GM21723 (cell line): ENCODE measurements around the gene ZNF585A.
"Not testable (repeated sequence)": the region's sequence is repeated elsewhere in the genome, so short reads cannot be mapped to it uniquely, and the experiment has no call there.

ENCODE experiments used
- ATAC-seq: cut with Tn5 transposase; IDR thresholded peaks from one replicate; pipeline ENCODE4 v1.9.1; 2021; ENCODE audit warnings: mild to moderate bottlenecking, moderate library complexity; ENCODE audit not compliant: unreplicated experiment

ZNF585A gene

DNA sequence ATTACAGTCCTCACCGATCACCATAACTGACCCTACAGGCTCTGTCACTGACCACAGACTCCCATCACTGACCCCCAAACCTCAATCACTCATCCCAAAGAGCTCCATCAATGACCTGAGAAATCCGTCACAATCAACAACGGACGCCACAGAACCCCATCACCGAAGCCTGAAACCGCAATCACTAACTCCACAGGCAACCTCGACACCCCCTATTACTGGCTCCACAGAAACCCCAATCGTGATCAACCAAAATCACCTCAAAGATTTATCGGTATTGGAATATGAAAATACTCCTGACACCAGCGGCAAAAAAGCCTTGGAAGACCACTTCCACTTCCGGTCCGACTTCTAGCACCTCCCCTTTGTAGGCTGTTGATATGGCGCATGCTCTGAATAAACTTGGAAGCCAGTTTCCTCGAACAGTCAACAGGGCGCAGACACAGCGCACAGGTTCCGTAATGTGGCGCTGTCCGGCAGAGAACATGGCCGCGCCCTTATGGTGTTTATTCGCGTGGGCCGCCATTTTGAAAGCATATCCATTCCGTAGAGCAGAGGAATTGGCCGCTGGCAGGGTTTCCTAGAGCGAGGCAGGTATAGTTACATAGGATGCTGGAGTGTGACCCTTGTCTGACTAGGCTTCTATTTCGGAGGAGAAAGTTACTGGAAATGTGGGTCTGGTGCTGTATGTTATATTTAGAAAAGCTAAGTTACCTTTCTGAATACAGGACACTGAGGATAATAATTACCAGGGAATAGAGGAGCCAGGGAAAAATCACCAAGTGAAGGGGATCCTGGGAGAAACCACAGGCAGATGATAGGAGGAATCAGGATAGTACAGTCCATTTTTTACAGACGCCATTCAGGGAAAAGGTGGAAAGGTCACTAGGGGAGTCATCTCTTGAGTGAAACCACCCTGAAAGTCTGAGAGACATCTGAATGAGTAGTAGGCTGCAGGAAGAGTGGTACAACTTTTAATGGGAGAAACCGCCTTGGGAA, at the start of gene ZNF585A:
Gene ZNF585A (minus strand): TSS at position 328 of the 999 bp plus-strand sequence. CDS start 2,785 bp downstream, outside the sequence.
- ATAC-seq = peak; percentile 96

DNA sequence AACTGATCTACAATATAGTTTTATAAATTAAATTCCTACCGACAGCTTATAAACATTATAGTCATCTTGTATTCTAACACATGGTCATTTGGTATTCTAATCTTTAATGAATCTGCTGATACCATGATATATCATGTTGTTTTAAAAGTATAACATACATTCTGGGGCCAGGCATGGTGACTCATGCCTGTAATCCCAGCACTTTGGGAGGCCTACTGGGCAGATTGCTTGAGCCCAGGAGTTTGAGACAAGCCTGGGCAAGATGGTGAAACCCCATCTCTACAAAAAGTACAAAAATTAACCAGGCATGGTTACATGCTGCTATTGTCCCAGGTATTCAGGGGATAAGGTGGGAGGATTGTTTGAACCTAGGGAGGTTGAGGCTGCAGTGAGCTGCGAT, 48.6 kb upstream of the ZNF585A start:
- no peak for ATAC-seq

DNA sequence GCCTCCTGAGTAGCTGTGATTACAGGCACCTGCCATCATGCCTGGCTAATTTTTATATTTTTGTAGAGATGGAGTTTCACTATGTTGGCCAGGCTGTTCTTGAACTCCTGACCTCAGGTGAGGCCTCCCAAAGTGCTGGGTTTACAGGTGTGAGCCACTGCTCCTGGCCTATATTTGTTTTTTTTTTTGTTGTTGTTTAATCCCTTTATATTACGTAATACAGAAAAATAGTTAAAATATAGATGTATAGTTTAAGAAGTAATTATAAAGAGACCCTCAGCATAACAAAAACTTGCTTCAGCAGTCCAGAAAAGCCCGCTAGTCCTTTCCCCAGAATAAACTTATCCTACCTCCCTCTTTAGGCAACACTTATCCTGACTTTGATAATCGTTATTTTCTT, 47.9 kb upstream of the ZNF585A start:
- no peak for ATAC-seq

DNA sequence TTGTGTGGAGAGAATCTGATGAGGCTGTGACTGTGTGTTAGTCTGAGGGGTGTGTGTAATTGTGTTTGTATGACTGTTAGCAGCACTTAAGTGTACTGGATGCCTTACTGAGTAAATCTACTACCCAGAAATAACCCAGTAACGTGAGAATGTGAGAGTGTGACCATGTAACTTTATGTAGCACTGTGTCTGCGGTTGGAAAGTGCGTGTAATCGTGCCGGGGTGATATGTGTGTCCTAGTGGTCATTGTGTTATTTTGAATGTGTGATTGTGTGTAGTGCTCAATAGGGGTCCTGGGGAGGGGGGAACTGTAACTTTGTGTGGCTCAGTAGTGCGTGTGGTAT, 46.1 kb upstream of the ZNF585A start:
- no peak for ATAC-seq

DNA sequence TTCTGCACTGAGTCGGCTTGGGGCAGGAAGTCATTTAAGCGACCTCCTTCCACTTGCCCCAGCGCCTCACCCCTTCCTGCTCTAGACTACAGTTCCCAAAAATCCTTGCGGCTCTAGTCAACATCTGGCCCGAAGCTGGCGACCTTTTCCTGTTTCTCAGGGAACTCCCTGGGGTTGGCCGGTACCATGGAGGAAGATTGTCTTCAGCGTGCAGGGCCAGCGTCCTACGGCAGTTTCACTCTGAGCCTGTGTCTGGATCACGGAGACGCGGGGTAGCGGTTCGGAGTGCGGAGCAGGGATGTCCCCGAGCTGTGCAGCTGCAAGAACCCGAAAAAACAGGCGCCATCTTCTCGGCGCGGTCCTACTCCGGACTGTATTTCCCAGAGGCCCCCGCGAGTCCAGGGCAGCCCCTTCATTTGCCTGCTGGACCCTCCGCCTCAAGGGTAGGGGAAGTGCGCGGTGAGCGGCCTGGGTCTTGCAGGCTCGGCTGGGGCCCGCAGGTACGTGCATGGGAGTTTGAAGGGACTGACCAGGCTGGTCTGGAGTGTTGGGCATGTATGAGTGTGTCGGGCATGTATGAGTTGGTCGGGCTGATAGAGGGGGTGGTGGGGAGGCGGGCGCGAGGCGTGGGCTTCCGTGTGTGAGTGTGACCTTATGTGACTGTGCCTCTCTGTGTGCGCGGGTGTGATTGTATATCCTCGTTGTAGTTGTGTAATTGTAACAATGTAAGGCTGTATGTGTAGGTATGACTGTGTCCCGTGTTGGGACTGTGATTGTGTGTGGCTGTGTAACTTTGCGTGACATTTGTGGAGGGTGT, 45.5 kb upstream of the ZNF585A start, which contains the start of gene ZNF383:
Gene ZNF383 (plus strand): TSS at position 440 of the 817 bp plus-strand sequence. CDS start 12,240 bp downstream, outside the sequence.
- peak; percentile 89 for ATAC-seq

DNA sequence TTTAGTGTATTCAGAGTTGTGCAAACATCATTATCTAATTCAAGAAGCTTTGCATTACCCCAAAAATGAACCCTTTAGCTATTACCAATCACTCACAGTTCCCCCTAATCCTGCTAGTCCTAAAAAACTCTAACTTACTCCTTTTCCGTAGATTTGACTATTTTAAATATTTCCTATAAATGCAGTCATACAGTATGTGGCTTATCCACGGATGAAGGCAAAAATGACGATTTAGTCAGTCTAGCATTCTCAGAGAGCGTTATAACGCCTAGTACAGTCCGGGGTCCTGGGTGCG, 44.9 kb upstream of the ZNF585A start:
- ATAC-seq = no peak

DNA sequence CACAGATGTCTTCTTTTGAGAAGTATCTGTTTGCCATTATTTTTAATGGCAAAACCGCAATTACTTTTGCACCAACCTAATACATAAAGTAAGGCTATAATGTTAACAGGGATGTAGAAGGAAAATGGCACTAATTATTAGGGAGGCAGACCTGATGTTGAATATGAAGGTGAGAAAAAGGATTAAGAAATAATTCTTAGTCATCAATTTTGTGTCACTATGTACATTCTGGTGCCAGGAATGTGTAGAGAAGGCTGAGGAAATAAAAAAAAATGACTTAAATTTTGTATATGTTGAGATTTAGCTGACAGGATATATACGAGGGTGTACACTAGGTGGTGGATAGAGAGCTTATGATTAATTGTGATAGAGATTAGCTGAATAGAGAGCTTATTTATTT, 25.3 kb upstream of the ZNF585A start:
- no peak for ATAC-seq

DNA sequence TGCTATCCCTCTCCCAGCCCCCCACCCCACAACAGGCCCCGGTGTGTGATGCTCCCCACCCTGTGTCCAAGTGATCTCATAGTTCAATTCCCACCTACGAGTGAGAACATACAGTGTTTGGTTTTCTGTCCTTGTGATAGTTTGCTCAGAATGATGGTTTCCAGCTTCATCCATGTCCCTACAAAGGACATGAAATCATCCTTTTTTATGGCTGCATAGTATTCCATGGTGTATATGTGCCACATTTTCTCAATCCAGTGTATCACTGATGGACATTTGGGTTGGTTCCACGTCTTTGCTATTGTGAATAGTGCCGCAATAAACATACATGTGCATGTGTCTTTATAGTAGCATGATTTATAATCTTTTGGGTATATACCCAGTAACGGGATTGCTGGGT, 24.6 kb upstream of the ZNF585A start:
- not testable (repeated sequence) for ATAC-seq

DNA sequence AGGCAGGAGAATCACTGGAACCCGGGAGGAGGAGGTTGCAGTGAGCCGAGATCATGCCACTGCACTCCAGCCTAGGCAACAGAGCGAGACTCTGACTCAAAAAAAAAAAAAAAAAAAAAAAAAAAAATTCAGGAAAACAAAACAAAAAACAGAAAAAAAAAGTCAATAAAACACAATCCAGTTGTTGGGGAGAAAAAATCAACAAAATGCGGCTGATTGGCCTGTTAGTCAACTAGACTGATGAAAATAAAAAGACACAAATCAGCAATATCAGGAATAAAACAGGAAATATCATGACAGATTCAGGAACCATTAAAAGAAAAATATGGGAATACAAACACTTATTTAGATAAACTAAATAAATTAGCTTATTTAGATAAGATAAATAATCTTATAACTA, 22.8 kb upstream of the ZNF585A start:
- not testable (repeated sequence) for ATAC-seq

DNA sequence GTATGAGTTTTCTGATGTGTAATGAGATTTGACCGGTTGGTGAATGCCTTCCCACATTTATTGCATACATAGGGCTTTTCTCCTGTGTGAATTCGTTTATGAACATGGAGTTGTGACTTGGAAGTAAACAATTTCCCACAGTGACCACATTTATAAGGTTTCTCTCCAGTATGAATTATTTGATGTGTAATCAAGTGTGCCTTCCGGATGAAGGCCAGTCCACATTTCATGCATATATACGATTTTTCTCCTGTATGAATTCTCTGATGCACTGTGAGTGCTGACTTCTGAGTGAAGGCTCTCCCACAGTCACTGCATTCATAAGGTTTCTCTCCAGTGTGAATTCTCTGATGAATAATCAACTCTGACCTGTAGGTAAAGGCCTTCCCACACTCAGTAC, 13.6 kb upstream of the ZNF585A start:
- ATAC-seq = not testable (repeated sequence)

DNA sequence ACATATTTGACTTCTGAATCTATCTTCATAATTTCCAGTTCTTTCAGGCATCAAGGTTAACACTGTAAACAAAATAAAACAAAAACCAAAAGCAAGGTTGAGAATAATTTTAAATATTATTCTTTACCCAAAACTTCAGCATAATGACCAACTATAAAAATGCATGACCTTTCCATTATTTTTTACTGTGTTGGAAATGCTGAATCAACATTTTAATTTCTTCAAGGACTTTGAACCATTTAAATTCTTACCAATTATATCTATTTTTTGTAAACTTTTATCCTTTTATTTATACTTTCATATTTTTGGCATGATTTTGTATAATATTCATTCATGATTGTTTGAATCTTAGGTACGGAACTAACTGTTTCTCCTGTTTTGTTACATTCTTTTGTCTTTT, 6.9 kb downstream of the ZNF585A start:
- ATAC-seq = no peak

DNA sequence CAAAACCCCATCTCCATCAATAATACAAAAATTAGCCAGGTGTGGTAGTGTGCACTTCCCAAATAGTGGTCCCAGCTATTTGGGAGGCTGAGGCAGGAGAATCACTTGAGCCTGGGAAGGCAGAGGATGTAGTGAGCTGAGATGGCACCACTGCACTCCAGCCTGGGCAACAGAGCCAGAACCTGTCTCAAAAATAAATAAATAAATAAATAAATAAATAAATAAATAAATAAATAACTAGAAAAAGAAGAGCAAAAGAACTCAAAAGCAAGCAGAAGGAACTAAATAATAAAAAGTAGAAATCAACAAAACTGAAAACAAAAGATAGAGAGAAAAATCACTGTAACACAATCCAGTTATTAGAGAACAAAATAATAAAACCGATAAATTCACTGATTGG, 12.3 kb downstream of the ZNF585A start:
- no peak for ATAC-seq

DNA sequence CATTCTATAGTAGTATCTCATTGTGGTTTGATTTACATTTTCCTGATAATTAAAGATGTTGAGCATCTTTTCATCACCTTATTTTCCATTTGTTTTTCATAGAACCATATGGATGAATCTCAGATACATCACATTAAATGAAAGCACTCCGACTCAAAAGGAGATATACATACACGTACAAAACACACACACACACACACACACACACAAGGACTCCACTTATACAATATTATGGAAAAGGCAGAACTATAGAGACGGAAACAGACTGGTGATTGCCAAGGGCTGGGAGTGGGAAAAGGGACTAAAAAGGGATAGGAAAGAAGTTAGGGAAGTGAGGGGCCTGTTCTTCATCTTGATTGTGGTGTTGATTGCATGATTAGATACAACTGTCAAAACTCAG, 24.3 kb downstream of the ZNF585A start:
- no peak for ATAC-seq

DNA sequence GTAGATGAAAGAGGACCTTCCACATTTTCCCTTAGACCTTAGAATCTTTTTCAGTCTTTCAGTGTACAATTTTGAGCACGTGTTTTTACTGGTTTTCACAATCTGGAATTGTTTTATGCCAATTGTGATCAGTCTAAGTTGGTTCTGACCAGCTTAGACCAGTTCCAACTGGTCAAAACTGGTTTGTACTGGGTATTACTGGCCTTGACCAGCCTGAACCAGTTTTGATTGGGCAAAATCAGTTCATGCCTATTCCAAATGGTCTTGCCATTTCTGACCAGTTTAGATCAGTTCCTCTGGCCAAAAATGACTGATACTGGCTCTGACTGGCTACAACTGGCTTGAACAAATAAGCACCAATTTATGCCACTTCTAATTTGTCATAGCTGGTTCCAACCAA, 36.4 kb downstream of the ZNF585A start:
- ATAC-seq = no peak

DNA sequence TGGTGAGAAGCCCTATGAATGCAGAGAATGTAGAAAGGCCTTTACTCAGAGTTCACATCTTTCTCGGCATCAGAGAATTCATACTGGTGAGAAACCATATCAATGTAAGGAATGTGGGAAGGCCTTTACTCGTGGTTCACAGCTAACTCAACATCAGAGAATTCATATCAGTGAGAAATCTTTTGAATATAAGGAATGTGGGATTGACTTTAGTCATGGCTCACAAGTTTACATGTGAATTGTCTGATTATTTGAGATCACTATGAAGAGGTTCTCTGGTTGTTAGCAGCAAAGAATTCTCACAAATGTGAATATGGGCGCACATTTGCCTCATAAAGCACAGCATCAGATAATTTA, 43.7 kb downstream of the ZNF585A start:
- no peak for ATAC-seq

DNA sequence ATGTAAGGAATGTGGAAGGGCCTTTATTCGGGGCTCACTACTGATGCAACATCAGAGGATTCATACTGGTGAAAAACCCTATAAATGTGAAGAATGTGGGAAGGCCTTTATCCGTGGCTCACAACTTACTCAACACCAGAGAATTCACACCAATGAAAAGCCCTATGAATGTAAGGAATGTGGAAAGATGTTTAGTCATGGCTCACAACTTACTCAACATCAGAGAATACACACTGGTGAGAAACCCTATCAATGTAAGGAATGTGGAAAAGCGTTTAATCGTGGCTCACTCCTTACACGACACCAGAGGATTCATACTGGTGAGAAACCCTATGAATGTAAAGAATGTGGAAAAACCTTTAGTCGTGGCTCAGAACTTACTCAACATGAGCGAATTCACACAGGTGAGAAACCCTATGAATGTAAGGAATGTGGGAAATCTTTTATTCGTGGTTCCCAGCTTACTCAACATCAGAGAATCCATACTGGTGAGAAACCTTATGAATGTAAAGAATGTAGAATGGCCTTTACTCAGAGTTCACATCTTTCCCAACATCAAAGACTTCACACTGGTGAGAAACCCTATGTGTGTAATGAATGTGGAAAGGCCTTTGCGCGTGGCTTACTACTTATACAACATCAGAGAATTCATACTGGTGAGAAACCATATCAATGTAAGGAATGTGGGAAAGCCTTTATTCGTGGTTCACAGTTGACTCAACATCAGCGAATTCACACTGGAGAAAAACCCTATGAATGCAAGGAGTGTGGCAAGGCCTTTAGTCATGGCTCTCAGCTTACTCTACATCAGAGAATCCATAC, 44.3 kb downstream of the ZNF585A start:
- no peak for ATAC-seq

DNA sequence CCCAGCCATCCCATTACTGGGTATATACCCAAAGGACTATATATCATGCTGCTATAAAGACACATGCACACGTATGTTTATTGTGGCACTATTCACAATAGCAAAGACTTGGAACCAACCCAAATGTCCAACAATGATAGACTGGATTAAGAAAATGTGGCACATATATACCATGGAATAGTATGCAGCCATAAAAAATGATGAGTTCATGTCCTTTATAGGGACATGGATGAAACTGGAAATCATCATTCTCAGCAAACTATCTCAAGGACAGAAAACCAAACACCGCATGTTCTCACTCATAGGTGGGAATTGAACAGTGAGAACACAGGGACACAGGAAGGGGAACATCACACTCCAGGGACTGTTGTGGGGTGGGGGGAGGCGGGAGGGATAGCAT, 50.4 kb downstream of the ZNF585A start:
- not testable (repeated sequence) for ATAC-seq

DNA sequence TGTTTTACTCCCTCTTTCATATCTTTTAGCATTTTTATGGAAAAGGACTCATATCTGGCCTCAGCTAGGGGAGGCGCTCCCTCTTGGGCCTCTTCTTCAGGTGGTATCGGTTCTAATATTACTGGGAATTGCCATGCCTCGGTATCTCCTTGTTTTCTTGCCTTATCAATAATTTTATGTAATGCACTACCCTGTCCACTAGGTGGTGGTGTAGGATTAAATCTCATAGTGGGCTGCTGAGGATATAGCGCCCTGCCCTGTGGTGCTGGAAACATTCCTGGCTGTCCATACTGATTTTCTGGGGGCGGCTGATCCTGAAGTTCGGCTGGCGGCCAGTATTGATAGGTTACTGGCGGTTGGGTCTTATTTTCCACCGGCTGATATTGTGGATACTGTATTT, 58.5 kb downstream of the ZNF585A start:
- ATAC-seq = no peak

DNA sequence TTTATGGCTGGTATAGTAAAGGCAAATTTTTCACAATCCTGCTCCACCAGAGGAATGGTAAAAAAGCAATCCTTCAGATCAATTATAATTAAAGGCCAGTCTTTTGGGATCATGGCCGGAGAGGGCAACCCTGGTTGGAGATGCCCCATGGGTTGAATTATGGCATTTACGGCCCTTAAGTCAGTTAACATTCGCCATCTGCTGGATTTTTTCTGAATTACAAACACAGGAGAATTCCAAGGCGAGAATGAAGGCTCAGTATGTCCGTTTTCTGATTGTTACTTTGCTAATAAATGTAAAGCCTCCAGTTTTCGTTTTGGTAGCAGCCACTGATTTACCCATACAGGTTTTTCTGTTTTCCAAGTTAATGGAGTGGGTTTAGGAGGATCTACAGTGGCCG, 60.7 kb downstream of the ZNF585A start:
- ATAC-seq = not testable (repeated sequence)

DNA sequence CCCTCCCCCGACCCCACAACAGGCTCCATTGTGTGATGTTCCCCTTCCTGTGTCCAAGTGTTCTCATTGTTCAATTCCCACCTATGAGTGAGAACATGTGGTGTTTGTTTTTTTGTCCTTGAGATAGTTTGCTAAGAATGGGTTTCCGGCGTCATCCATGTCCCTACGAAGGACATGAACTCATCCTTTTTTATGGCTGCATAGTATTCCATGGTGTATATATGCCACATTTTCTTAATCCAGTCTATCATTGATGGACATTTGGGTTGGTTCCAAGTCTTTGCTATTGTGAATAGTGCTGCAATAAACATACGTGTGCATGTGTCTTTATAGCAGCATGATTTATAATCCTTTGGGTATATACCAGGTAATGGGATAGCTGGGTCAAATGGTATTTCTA, 68.4 kb downstream of the ZNF585A start:
- not testable (repeated sequence) for ATAC-seq

DNA sequence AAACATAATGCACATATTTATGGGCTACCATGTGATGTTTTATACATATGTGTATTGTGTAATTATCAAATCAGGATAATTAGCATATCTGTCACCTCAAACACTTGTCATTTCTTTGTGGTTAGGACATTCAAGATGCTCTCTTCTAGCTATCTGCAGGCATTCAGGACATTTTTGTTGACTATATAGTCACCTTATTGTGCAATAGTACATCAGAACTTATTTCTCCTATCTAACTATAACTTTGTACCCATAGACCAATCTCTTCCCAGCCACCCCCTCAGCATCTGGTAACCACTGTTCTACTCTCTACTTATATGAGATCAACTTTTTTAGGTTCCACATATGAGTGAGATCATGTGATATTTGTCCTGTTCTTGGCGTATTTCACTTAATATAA, 73.9 kb downstream of the ZNF585A start:
- no peak for ATAC-seq
